PC-9 (cell line): Measurements from ENCODE around the gene RPL36AL.

Experiments
- CTCF ChIP-seq: fragments of 200-600 bp; sonication (generic); conservative IDR thresholded peaks from 2 replicates; pipeline ENCODE4 v1.6.1; 2017; ENCODE audit warnings: mixed run types, antibody characterized with exemption, mild to moderate bottlenecking, moderate library complexity
- EZH2 ChIP-seq: fragments of 200-600 bp; sonication (generic); IDR thresholded peaks from 2 replicates; pipeline ENCODE4 v1.8.0; 2017; ENCODE audit warnings: antibody characterized with exemption, low read depth

DNA sequence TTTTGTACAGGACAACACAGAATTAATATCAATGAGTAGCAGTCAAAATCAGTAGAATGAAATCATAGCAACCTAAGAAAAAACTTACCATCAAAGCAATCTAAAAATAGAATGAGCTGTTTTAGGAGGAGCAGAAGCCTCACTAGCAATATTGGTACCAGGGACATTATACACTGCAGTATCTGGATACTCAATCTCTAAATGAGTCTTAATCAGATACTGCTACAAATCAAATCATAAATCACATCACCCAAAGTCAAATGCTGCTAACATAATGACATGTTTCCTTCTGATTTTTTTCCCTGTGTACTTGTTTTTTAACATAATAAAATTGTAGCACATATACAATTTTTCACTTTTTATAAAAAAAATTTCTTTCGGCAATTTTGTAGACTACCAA lies 42.3 kb downstream of the RPL36AL start:
- TF ChIP-seq CTCF (no peak), EZH2 (no peak)
